ENCODE data around the gene PPP1R13B.

The PPP1R13B gene

GRCh38 chr14:103856105-103856504 lies 8.7 kb upstream of the PPP1R13B start:
- Histone ChIP-seq H3K4me3 (ENCODE audit: low read depth, low read length) (no peak overlapping the region), H3K27me3 (ENCODE audit: control insufficient read depth, insufficient read depth, low read length) (no peaks in the 10 kb centered on the region), H3K9me3 (ENCODE audit: control insufficient read depth, insufficient read depth, low read depth, low read length) (no peaks in the 10 kb centered on the region), H3K4me1 (ENCODE audit: control insufficient read depth, insufficient read depth, low read length) (peaks cover 30% of the 10 kb centered on the region), H3K9ac (ENCODE audit: low read length) (peak overlapping the region; percentile 29), H3K36me3 (ENCODE audit: control insufficient read depth, insufficient read depth, low read length) (no peaks in the 10 kb centered on the region), H3K27ac (ENCODE audit: low read depth, low read length) (no peak overlapping the region)

- no peaks in the 10 kb centered on the region for H3K27me3 ChIP-seq (ENCODE audit: control insufficient read depth, insufficient read depth, low read length)
- H3K4me3 ChIP-seq (ENCODE audit: low read depth, low read length), result peak overlapping the region; percentile 34; the same call in 1 of the 2 replicates
- H3K4me1 ChIP-seq (ENCODE audit: control insufficient read depth, insufficient read depth, low read length), result peaks cover 30% of the 10 kb centered on the region
- no peak overlapping the region for H3K27ac ChIP-seq (ENCODE audit: low read depth, low read length)
- no peaks in the 10 kb centered on the region for H3K36me3 ChIP-seq (ENCODE audit: control insufficient read depth, insufficient read depth, low read length)
- peak overlapping the region; percentile 29 for H3K9ac ChIP-seq (ENCODE audit: low read length)
- H3K9me3 ChIP-seq (ENCODE audit: control insufficient read depth, insufficient read depth, low read depth, low read length), result no peaks in the 10 kb centered on the region
Observed at GRCh38 chr14:103855734-103856095, 8.3 kb upstream of the PPP1R13B start.

GRCh38 chr14:103854822-103855733 lies 7.7 kb upstream of the PPP1R13B start:
- H3K9me3 ChIP-seq (ENCODE audit: control insufficient read depth, insufficient read depth, low read depth, low read length), result no peaks in the 10 kb centered on the region
- no peaks in the 10 kb centered on the region for H3K27me3 ChIP-seq (ENCODE audit: control insufficient read depth, insufficient read depth, low read length)
- no peaks in the 10 kb centered on the region for H3K36me3 ChIP-seq (ENCODE audit: control insufficient read depth, insufficient read depth, low read length)
- no peak overlapping the region for H3K27ac ChIP-seq (ENCODE audit: low read depth, low read length)
- H3K4me1 ChIP-seq (ENCODE audit: control insufficient read depth, insufficient read depth, low read length), result peaks cover 30% of the 10 kb centered on the region
- peak overlapping the region; percentile 47 for H3K9ac ChIP-seq (ENCODE audit: low read length)
- peak overlapping the region; percentile 34 for H3K4me3 ChIP-seq (ENCODE audit: low read depth, low read length)

GRCh38 chr14:103854017-103854808 lies 6.8 kb upstream of the PPP1R13B start:
- Histone ChIP-seq H3K9ac (ENCODE audit: low read length) (no peak overlapping the region), H3K4me1 (ENCODE audit: control insufficient read depth, insufficient read depth, low read length) (peaks cover 30% of the 10 kb centered on the region), H3K4me3 (ENCODE audit: low read depth, low read length) (no peak overlapping the region), H3K27ac (ENCODE audit: low read depth, low read length) (no peak overlapping the region), H3K9me3 (ENCODE audit: control insufficient read depth, insufficient read depth, low read depth, low read length) (no peaks in the 10 kb centered on the region), H3K36me3 (ENCODE audit: control insufficient read depth, insufficient read depth, low read length) (no peaks in the 10 kb centered on the region), H3K27me3 (ENCODE audit: control insufficient read depth, insufficient read depth, low read length) (peaks cover 4% of the 10 kb centered on the region)

GRCh38 chr14:103849151-103849886 lies 1.9 kb upstream of the PPP1R13B start:
- Histone ChIP-seq H3K27ac (ENCODE audit: low read depth, low read length) (no peak overlapping the region), H3K4me3 (ENCODE audit: low read depth, low read length) (no peak overlapping the region), H3K4me1 (ENCODE audit: control insufficient read depth, insufficient read depth, low read length) (peaks cover 12% of the 10 kb centered on the region), H3K9ac (ENCODE audit: low read length) (no peak overlapping the region), H3K9me3 (ENCODE audit: control insufficient read depth, insufficient read depth, low read depth, low read length) (no peaks in the 10 kb centered on the region), H3K36me3 (ENCODE audit: control insufficient read depth, insufficient read depth, low read length) (no peaks in the 10 kb centered on the region), H3K27me3 (ENCODE audit: control insufficient read depth, insufficient read depth, low read length) (peaks cover 41% of the 10 kb centered on the region)

- peak overlapping the region; percentile 85 for H3K4me3 ChIP-seq (ENCODE audit: low read depth, low read length)
Observed at GRCh38 chr14:103848175-103849077, 1.1 kb upstream of the PPP1R13B start.

GRCh38 chr14:103846543-103847450 lies 578 bp downstream of the PPP1R13B start:
- Histone ChIP-seq H3K27ac (ENCODE audit: low read depth, low read length) (no peak overlapping the region), H3K27me3 (ENCODE audit: control insufficient read depth, insufficient read depth, low read length) (peaks cover 41% of the 10 kb centered on the region), H3K4me1 (ENCODE audit: control insufficient read depth, insufficient read depth, low read length) (peaks cover 12% of the 10 kb centered on the region), H3K9ac (ENCODE audit: low read length) (peak overlapping the region; percentile 54), H3K9me3 (ENCODE audit: control insufficient read depth, insufficient read depth, low read depth, low read length) (no peaks in the 10 kb centered on the region), H3K36me3 (ENCODE audit: control insufficient read depth, insufficient read depth, low read length) (no peaks in the 10 kb centered on the region), H3K4me3 (ENCODE audit: low read depth, low read length) (peak overlapping the region; percentile 74)

More at GRCh38 chr14:103848175-103849077, 1.1 kb upstream of the PPP1R13B start:
- H3K9ac ChIP-seq (ENCODE audit: low read length), result no peak overlapping the region
- peaks cover 41% of the 10 kb centered on the region for H3K27me3 ChIP-seq (ENCODE audit: control insufficient read depth, insufficient read depth, low read length)
- no peaks in the 10 kb centered on the region for H3K36me3 ChIP-seq (ENCODE audit: control insufficient read depth, insufficient read depth, low read length)
- H3K9me3 ChIP-seq (ENCODE audit: control insufficient read depth, insufficient read depth, low read depth, low read length), result no peaks in the 10 kb centered on the region
- peaks cover 12% of the 10 kb centered on the region for H3K4me1 ChIP-seq (ENCODE audit: control insufficient read depth, insufficient read depth, low read length)
- H3K27ac ChIP-seq (ENCODE audit: low read depth, low read length), result no peak overlapping the region

GRCh38 chr14:103846097-103846496 lies 1.3 kb downstream of the PPP1R13B start:
- Histone ChIP-seq H3K27ac (ENCODE audit: low read depth, low read length) (no peak overlapping the region), H3K4me1 (ENCODE audit: control insufficient read depth, insufficient read depth, low read length) (peaks cover 12% of the 10 kb centered on the region), H3K9me3 (ENCODE audit: control insufficient read depth, insufficient read depth, low read depth, low read length) (no peaks in the 10 kb centered on the region), H3K4me3 (ENCODE audit: low read depth, low read length) (peak overlapping the region; percentile 74), H3K9ac (ENCODE audit: low read length) (no peak overlapping the region), H3K27me3 (ENCODE audit: control insufficient read depth, insufficient read depth, low read length) (peaks cover 41% of the 10 kb centered on the region), H3K36me3 (ENCODE audit: control insufficient read depth, insufficient read depth, low read length) (no peaks in the 10 kb centered on the region)

GRCh38 chr14:103845327-103845726 lies 2.0 kb downstream of the PPP1R13B start:
- Histone ChIP-seq H3K27me3 (ENCODE audit: control insufficient read depth, insufficient read depth, low read length) (peaks cover 41% of the 10 kb centered on the region), H3K4me1 (ENCODE audit: control insufficient read depth, insufficient read depth, low read length) (peaks cover 12% of the 10 kb centered on the region), H3K9me3 (ENCODE audit: control insufficient read depth, insufficient read depth, low read depth, low read length) (no peaks in the 10 kb centered on the region), H3K27ac (ENCODE audit: low read depth, low read length) (no peak overlapping the region), H3K4me3 (ENCODE audit: low read depth, low read length) (no peak overlapping the region), H3K36me3 (ENCODE audit: control insufficient read depth, insufficient read depth, low read length) (no peaks in the 10 kb centered on the region), H3K9ac (ENCODE audit: low read length) (no peak overlapping the region)

Measured in HUES6 (cell line).